A549 treated with DMSO at 1 μM for 4 hours (cell line): Measurements from ENCODE around the gene NCAPG2. TPM values are rescaled to one million over a fixed set of nuclear protein-coding genes. Genes with fewer than 3 reads are reported as not detected.

Experiments used
- total RNA-seq: library from RNA; stranded (reverse); fragments of 200-300 nt; extraction: Qiagen RNA extraction; gene quantifications from 5 replicates; pipeline ENCODE4 v1.2.3, GENCODE V29; 2022; ENCODE audit warnings: low read depth

Gene NCAPG2, protein sequence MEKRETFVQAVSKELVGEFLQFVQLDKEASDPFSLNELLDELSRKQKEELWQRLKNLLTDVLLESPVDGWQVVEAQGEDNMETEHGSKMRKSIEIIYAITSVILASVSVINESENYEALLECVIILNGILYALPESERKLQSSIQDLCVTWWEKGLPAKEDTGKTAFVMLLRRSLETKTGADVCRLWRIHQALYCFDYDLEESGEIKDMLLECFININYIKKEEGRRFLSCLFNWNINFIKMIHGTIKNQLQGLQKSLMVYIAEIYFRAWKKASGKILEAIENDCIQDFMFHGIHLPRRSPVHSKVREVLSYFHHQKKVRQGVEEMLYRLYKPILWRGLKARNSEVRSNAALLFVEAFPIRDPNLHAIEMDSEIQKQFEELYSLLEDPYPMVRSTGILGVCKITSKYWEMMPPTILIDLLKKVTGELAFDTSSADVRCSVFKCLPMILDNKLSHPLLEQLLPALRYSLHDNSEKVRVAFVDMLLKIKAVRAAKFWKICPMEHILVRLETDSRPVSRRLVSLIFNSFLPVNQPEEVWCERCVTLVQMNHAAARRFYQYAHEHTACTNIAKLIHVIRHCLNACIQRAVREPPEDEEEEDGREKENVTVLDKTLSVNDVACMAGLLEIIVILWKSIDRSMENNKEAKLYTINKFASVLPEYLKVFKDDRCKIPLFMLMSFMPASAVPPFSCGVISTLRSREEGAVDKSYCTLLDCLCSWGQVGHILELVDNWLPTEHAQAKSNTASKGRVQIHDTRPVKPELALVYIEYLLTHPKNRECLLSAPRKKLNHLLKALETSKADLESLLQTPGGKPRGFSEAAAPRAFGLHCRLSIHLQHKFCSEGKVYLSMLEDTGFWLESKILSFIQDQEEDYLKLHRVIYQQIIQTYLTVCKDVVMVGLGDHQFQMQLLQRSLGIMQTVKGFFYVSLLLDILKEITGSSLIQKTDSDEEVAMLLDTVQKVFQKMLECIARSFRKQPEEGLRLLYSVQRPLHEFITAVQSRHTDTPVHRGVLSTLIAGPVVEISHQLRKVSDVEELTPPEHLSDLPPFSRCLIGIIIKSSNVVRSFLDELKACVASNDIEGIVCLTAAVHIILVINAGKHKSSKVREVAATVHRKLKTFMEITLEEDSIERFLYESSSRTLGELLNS
- 32.4 to 41.3 TPM (median 39.3 TPM) in 5 replicates for total RNA-seq

DNA sequence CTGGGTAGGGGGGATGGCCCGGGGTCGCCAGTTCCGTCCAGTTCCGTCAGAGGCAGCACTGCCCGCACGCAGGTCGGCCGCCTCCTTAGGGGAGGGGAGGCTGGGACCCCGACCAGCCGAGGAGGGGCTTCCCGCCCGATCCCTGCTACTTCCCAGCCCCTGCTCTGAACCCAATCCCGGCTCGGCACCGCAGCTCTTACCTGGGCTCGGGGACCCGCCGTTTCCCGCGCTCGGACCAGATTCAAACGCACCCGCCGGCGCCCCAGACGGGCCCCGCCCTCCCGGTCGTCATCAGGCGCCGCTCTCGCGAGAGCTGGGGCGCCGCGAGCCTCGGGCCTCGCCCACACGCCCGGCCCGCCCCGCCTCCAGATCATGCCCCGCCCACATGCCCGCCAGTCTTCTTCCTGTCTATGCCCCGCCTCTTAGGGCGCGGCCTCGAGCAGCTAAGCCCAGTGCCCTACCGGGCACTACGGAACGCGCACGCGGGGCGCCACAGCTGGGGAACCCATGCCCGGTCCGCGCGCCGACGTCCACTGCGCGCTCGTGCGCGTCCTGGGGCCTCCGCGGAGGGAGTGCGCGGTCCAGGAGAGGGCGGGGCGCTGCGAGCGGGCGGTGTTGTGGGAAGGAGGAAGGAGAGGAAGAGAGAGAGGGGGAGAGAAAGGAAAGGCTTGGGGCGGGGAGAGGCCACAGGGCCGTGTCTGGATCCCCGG lies at the start of gene NCAPG2:
Gene NCAPG2 (minus strand): TSS at position 281 of the 710 bp plus-strand sequence. CDS start 2,905 bp downstream, outside the sequence.

DNA sequence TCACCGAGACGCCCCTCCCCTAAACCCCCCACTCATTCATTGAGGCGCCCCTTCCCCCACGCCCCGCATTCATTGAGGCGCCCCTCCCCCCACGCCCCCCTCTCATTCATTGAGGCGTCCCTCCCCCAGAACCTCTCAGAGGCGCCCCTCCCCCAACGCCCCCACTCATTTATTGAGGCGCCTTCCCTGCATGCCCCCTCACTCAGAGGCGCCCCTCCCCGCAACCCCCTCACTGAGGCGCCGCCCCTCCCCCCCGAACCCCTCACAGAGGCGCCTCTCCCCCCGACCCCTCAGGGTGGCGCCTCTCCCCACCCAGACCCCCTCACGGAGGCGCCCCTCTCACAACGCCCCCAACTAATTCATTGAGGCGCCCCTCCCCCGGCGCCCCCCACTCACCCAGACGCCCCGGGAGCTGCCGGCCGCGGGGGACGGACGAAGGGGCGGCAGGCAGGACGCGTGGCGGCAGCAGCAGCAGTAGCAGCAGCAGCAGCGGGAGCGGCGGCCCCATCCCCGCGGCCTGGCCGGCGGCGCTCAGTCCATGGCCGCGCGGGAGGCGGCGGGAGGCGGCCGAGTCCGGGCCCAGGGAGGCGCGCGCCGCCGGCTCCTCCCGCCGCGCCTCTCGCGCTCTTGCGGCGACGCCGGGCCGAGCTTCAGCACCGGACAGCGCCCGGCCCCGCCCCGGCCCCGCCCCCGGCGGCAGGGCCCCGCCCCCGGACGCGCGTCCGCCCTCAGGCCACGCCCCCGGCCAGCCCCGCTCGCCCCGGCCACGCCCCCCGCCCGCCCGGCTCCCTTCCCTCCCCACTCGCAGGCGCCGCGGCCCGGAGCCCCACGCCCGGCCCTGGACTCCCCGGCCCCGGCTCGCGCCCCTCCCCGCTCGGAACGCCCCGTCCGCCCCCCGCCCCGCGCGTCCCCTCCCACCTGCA lies 117.2 kb downstream of the NCAPG2 start, which contains the start of gene PTPRN2:
Gene PTPRN2 (minus strand): TSS at position 662 of the 923 bp plus-strand sequence.

Other genes with a start within 250 kb of the NCAPG2 start
- 0.52 to 1.2 TPM (median 0.91 TPM) in 5 replicates for gene PTPRN2, start 117.0 kb downstream of the NCAPG2 start, total RNA-seq
- gene ESYT2, start 124.7 kb upstream of the NCAPG2 start, total RNA-seq: 53.6 to 72.5 TPM (median 63.5 TPM) in 5 replicates
- 5.3 to 11.4 TPM (median 9.2 TPM) in 5 replicates for gene DYNC2I1, start 151.8 kb upstream of the NCAPG2 start, total RNA-seq